H1 (cell line): ENCODE data around the gene ZFYVE27. TPM values are rescaled to one million over a fixed set of nuclear protein-coding genes. Genes with fewer than 3 reads are reported as not detected.

ENCODE experiments used
- BCL11A ChIP-seq, 2 experiments: IDR thresholded peaks; one replicate each; pipeline ENCODE4 v1.6.1; 2011; ENCODE audit warnings: low read depth in 2 of 2, low read length in 2 of 2, mild to moderate bottlenecking in 2 of 2
- CBX5 ChIP-seq: fragments of 300-800, 300-1000 bp; sonication (generic); IDR thresholded peaks from 2 replicates; pipeline ENCODE4 v1.7.1; 2016; ENCODE audit warnings: antibody characterized with exemption, low read length, low read depth
- CHD1 ChIP-seq: IDR thresholded peaks from 2 replicates; pipeline ENCODE4 v1.6.1; 2012; ENCODE audit warnings: low read depth, low read length, improper control_type of control experiment
- CHD2 ChIP-seq: IDR thresholded peaks from 2 replicates; pipeline ENCODE4 v1.6.1; 2012; ENCODE audit warnings: low read length, improper control_type of control experiment
- CTBP2 ChIP-seq: IDR thresholded peaks from 2 replicates; pipeline ENCODE4 v1.7.0; 2011; ENCODE audit warnings: borderline replicate concordance, mild to moderate bottlenecking, moderate library complexity, mixed read lengths, low read length; ENCODE audit not compliant: insufficient read depth, insufficient read length
- EGR1 ChIP-seq: IDR thresholded peaks from 2 replicates; pipeline ENCODE4 v1.6.1; 2011; ENCODE audit warnings: low read depth, low read length, borderline replicate concordance
- EP300 ChIP-seq, 2 experiments: IDR thresholded peaks; 1 replicate in 1 of 2; 2 replicates in 1 of 2; pipeline ENCODE4 v1.6.1; 2011 to 2012; ENCODE audit warnings: low read depth in 2 of 2, low read length in 2 of 2, mild to moderate bottlenecking in 2 of 2, borderline replicate concordance in 1 of 2, inconsistent platforms in 1 of 2, moderate library complexity in 1 of 2
- GTF2F1 ChIP-seq: IDR thresholded peaks from 2 replicates; pipeline ENCODE4 v1.6.1; 2012; ENCODE audit warnings: low read depth, low read length, improper control_type of control experiment, borderline replicate concordance
- HDAC2 ChIP-seq, 2 experiments: fragments of 300-600 bp in 1 of 2; sonication (generic) in 1 of 2; IDR thresholded peaks; 2 replicates each; pipeline ENCODE4 v1.6.1; 2011 to 2012; ENCODE audit warnings: low read depth in 2 of 2, low read length in 2 of 2, mild to moderate bottlenecking in 2 of 2, moderate library complexity in 2 of 2, borderline replicate concordance in 1 of 2, inconsistent platforms in 1 of 2
- HDAC6 ChIP-seq: IDR thresholded peaks from one replicate; pipeline ENCODE4 v1.7.1; 2012; ENCODE audit warnings: low read depth, mild to moderate bottlenecking, inconsistent platforms, low read length, moderate library complexity
- KDM1A ChIP-seq: fragments of 200-600, 300-600 bp; sonication (generic); IDR thresholded peaks from 2 replicates; pipeline ENCODE4 v1.7.1; 2016; ENCODE audit warnings: mild to moderate bottlenecking, low read length, borderline replicate concordance
- MAFK ChIP-seq: IDR thresholded peaks from 2 replicates; pipeline ENCODE4 v1.6.1; 2012; ENCODE audit warnings: low read depth, mild to moderate bottlenecking, improper control_type of control experiment, low read length
- NANOG ChIP-seq: IDR thresholded peaks from 2 replicates; pipeline ENCODE4 v1.6.1; 2011; ENCODE audit warnings: low read length, low read depth, mild to moderate bottlenecking, inconsistent platforms; ENCODE audit not compliant: insufficient read depth, poor library complexity, severe bottlenecking
- POLR2AphosphoS5 ChIP-seq: IDR thresholded peaks from 2 replicates; pipeline ENCODE4 v1.6.1; 2011; ENCODE audit warnings: low read depth, low read length
- RAD21 ChIP-seq, 2 experiments: IDR thresholded peaks in 1 of 2; conservative IDR thresholded peaks in 1 of 2; 2 replicates each; pipeline ENCODE4 v1.6.1; 2011; ENCODE audit warnings: low read depth in 2 of 2, low read length in 2 of 2, improper control_type of control experiment in 1 of 2, inconsistent platforms in 1 of 2, mild to moderate bottlenecking in 1 of 2, moderate library complexity in 1 of 2
- RFX5 ChIP-seq: IDR thresholded peaks from 2 replicates; pipeline ENCODE4 v1.6.1; 2011; ENCODE audit warnings: low read depth, low read length, improper control_type of control experiment, borderline replicate concordance
- RXRA ChIP-seq: IDR thresholded peaks from 2 replicates; pipeline ENCODE4 v1.6.1; 2011; ENCODE audit warnings: low read depth, mild to moderate bottlenecking, low read length, moderate library complexity; ENCODE audit not compliant: insufficient read depth
- SP2 ChIP-seq: IDR thresholded peaks from 2 replicates; pipeline ENCODE4 v1.6.1; 2012; ENCODE audit warnings: mild to moderate bottlenecking, low read length, inconsistent platforms
- SRF ChIP-seq: IDR thresholded peaks from 2 replicates; pipeline ENCODE4 v1.6.1; 2011; ENCODE audit warnings: mild to moderate bottlenecking, low read depth, low read length, moderate library complexity
- TCF12 ChIP-seq: IDR thresholded peaks from 2 replicates; pipeline ENCODE4 v1.6.1; 2011; ENCODE audit warnings: low read depth, mild to moderate bottlenecking, low read length
- YY1 ChIP-seq: IDR thresholded peaks from 2 replicates; pipeline ENCODE4 v1.6.1; 2011; ENCODE audit warnings: low read depth, mild to moderate bottlenecking, low read length
- ZNF274 ChIP-seq: IDR thresholded peaks from 2 replicates; pipeline ENCODE4 v1.7.0; 2012; ENCODE audit warnings: low read length, borderline replicate concordance; ENCODE audit errors: extremely low read depth
- polyA plus RNA-seq, 7 experiments: library from polyadenylated mRNA; depleted of rRNA in 3 of 7; stranded (reverse) in 5 of 7; unstranded in 2 of 7; fragments of >200 nt in 5 of 7; fragments of 200-250 nt in 2 of 7; gene quantifications; 1 replicate in 5 of 7; 2 replicates in 1 of 7; 4 replicates in 1 of 7; pipeline versions ENCODE4 v1.2.1 to v1.2.3, GENCODE V29; 2011 to 2013; ENCODE audit warnings: missing spikeins in 2 of 7, mixed read lengths in 2 of 7
- total RNA-seq: library from RNA; stranded (reverse); fragmentation: NEBNext Ultra II Directional; extraction: Animal tissue kit (Norgen Biotek cat#: 25700); gene quantifications from 2 replicates; pipeline ENCODE4 v1.2.1, GENCODE V29; 2021
- TF ChIP-seq, protein P1 (sequence below): IDR thresholded peaks from 2 replicates; pipeline ENCODE4 v1.6.1; 2012; ENCODE audit warnings: inconsistent platforms

The ZFYVE27 gene
- total and polyA plus RNA-seq, 2 of the 8 experiments (the other 6 are each of a cell fraction or from before 2014, with no cell fraction given), result 16.6 to 19.8 TPM

DNA sequence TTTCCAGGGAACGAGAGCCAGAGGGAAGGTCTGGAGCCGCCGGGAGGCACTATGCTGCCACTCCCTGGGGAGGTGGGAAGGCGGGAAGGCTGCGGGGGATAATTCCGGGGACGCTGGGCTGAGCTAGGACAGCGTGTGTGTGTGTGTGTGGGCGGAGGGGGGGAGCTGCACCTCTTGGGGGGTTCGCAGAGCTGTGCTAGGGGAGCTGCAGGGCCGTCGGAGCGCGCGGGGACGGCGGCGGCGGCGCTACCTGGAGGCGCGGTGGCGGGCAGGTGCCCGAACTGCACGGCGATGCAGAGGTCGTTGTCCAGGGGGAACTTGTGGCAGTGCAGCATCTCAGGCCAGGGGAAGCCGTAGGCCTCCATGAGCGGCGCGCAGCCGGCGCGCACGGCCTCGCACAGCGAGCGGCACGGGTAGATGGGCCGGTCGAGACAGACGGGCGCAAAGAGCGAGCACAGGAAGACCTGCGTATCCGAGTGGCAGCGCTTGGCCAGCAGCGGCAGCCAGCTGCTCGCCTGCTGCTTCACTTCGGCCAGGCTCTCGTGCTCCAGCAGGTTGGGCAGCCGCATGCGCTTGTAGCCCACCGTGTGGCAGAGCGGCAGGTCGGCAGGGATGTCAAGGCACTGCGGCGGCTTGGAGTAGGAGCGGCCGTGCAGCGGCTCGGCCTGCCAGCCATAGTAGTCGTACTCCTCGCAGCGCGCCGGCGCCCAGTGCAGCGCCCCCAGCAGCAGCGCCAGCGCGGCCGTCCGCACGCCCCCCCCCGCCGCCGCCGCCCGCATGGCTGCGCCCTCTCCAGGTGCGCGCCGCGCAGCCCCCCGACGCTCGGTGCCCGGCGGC lies 34.3 kb downstream of the ZFYVE27 start (continued):
- TF ChIP-seq ZNF274 (no peak), EGR1 (no peak), GTF2F1 (no peak), SRF (no peak), CHD1 (no peak), CBX5 (no peak), EP300 (IDR thresholded peaks at IDR 0.05; ENCODE audit: borderline replicate concordance in 1 of 2, low read depth in 2 of 2, low read length in 2 of 2) (no peak), NANOG (no peak), SP2 (no peak), HDAC6 (no peak), RXRA (no peak), KDM1A (no peak), MAFK (no peak), CHD2 (no peak), YY1 (no peak), RFX5 (no peak), TCF12 (no peak), BCL11A (IDR thresholded peaks at IDR 0.05; ENCODE audit: low read depth in 2 of 2, low read length in 2 of 2) (no peak), RAD21 (IDR thresholded peaks at IDR 0.05 in 1 of 2, conservative IDR thresholded peaks at IDR 0.05 in 1 of 2; ENCODE audit: low read depth in 2 of 2, low read length in 2 of 2) (0 out of 4 replicates have a peak, but pooled peaks of 1 of the 2 experiments have one; percentile 14), HDAC2 (IDR thresholded peaks at IDR 0.05; ENCODE audit: borderline replicate concordance in 1 of 2, low read depth in 2 of 2, low read length in 2 of 2) (no peak), POLR2AphosphoS5 (no peak), CTBP2 (no peak)
- TF ChIP-seq, protein P1, sequence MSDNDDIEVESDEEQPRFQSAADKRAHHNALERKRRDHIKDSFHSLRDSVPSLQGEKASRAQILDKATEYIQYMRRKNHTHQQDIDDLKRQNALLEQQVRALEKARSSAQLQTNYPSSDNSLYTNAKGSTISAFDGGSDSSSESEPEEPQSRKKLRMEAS, result peak; percentile 91
